ENCODE measurements around the gene PREPL.
"Not testable (repeated sequence)": the region's sequence is repeated elsewhere in the genome, so short reads cannot be mapped to it uniquely, and the experiment has no call there.

The PREPL gene

DNA sequence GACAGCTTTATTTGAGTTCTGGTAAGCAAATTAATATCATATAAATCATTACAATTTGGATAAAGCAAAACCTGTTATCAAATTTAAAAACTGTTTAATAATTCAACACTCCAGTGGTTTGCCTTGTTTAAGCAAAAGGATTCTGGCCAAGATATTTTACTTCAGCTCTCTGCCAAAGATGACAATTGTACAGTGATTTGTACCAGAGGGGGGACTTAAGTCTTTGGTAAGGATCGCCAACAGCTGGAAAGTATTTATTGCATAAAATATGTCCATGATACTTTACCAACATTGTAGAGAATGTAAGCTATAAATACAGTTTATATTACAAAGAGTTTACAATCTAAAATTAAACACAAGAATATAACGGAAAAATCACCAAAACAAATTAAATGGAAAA lies 13.8 kb downstream of the PREPL start:
- DNase-seq, result no peak

DNA sequence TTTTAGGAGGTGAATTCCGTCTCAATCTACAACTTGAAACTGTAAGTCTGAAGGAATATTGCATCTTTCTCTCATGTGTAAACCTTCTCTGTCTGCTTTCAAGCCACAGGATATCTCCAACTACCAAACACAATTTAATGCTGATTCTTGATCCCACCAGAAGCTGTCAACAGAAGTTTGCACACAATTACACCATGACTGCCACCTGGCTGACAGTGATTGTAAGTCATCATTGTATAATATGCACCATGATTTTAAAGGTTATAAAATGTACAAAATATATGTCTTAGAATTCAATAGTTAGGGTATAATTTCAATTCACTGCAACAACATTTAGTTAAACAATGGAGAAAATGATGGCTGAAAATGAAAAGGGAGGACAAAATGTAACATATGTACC lies 18.4 kb downstream of the PREPL start:
- peak; percentile 14 for DNase-seq

DNA sequence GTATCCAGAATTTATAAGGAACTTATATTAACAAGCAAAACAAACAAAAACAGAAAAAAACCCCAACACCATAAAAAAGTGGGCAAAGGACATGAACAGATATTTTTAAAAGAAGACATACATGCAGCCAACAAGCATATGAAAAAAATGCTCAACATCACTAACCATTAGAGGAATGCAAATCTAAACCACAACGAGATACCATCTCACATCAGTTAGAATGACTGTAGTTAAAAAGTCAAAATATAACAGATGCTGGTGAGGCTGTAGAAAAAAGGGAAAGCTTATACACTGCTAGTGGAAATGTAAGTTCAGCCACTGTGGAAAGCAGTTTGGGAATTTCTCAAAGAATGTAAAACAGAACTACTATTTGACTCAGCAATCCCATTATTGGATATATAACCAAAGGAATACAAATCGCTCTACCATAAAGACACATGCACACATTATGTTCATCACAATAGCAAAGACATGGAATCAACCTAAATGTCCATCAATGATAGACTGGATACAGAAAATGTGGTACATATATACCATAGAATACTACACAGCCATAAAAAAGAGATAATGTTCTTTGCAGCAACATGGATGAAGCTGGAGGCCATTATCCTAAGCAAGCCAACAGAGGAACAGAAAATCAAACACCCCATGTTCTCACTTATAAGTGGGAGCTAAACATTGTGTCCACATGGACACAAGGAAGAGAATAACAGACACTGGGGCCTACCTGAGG lies 25.3 kb downstream of the PREPL start:
- DNase-seq, result no peak

DNA sequence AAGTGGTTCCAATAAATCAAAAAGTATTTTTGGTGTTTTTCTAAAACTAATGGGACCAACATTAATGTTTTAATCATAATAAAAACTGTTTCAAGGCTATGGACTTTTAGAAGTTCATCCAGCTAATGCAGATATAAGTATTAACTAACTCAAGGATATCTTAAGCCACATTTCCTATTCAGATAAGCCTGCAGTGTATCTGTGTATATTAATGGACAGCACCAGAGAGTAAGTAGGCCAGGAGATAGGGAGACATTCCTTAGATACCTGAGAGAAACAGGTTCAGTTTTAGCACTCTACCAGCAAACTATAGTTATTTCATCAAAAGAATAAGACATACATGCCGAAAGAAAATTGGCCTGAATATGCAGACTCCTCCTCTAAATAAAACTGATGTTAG lies 27.3 kb downstream of the PREPL start:
- DNase-seq, result no peak

DNA sequence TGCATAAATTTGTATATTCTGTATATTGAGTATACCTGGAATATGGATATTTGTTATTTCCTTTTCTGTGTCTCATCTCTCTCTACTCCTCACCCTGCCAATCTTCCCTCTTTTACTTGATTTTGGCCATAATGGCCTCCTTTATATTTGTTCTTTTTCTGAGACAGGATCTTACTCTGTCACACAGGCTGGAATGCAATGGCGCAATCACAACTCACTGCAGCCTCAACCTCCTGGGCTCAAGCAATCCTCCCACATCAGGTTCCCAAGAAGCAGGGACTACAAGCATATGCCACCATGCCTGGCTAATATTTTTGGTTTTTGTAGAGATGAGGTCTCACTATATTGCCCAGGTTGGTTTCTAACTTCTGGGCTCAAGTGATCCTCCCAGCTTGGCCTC lies 30.5 kb downstream of the PREPL start:
- DNase-seq, result no peak

DNA sequence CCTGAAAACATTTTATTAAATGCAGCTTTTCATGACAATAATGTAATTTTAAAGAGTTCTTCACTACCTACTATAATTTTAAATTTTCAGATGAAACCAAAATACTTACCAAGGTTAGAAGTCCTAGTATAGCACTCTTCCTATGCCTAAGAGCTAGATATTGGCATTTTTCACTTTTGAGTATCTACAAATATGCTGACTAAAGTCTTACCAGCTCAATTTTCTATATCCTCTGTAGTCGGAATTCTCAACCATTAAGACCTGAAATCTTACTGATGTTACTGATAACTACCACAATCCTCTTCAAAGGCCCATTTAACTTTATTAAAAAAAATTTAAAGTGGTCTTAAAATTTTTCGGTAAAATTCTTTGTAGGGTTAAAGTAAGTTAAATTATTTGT lies 32.0 kb downstream of the PREPL start:
- DNase-seq, result no peak

DNA sequence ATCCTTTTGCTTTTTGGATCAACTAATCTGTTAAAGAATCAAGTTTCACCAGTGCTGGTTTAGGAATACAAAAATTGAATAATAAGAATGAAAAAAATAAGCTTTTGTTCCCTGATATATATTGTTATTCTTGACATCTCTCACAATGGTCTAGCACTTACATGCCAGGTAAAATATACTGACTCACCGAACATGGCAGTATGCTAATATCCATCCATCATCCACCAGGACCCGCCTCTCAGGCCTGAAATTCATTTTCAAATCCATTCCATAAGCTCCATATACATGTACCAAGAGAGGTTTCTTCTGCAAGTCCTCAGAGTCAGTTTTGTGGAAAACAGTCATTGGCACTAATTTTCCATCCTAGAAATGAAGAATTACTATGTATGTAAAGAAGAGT lies 32.5 kb downstream of the PREPL start:
- DNase-seq, result no peak

DNA sequence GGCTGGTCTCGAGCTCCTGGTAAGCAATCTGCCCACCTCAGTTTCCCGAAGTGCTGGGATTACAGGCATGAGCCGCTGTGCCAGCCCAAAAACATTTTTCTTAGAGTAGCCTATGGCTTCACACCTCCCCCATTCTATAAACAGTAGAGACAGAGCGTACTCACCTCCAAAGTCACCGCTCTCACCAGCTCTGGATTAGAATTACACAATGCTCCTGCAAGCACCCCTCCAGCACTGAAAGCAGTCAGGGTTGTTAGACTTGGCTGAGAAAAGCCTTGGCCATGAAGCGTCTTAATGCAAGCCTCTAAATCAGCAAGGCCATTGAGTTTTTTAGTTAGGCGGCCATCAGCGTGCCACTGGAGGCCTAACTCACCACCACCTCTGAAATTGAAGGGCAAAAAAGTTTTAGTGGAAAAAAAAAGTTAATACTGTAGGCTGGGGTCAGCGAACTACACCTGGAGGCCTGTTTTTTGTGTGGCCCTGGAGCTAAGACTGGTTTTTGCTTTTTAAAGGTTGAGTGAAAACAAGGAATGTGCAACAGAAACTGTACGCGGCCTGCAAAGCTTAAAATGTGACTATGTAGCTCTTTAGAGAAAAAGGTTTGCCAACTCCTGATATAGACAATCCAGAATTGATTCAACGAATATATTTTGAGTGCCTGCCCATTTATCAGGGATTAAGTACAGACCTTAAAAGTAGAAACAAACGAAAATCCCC lies 34.6 kb downstream of the PREPL start:
- DNase-seq, result no peak

DNA sequence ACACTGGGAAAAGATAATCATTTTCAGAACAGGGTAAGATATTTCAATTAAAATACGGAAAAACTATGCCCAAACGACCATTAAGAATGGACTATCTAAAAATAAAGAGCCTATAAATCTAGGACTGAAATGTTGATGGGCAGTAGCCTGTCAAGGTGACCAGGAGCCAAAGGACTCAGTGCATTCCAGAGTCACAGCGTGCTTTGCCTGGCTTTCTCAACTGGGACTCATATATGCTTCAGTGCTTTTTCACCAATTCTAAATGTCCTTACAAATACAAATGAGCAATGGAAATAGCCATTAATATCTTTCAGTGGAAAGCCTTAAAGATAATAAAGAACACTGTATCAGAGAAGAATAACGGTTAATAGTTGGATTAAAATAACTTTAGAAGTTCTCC lies 35.4 kb downstream of the PREPL start:
- no peak for DNase-seq

DNA sequence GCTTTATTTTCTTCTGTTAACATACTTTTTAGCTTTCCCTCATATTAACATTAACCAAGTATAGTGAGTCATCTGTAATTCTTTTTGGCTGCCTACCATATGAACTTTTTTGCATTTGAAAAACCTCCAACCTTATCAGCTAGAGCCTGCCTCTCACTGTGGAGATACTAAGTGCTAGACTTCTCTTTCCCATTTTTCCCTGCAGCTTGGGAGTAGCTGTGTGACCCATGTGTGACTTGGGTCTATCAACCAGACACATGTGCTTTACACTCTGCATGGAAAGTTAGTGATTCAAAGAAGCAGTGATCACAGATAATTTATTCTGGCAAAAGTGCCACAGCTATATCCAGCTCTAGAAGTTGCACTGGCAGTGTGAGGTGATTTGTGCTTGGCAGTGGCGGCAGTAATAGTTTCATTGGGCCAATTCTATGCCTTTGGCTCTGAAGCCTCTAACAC lies 36.3 kb downstream of the PREPL start:
- DNase-seq, result no peak

DNA sequence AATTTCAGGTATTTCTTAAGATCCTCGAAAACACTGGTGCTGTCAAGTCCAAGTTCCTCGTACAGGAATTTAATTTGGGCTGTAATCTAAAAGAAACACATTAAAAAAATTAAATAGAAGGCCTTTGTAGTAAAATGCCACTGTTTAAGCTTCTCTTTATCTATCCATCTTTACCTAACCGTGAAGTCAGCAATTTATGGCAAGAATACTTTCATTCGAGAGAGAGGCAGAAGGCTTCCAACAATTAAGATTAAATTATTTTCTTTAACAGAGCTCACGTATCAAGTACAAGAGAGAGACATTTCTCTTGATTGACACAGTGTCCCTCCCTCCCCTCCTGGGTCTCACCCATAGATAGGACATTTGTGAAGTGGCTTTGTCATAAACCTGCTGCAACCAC lies 39.9 kb downstream of the PREPL start:
- no peak for DNase-seq

DNA sequence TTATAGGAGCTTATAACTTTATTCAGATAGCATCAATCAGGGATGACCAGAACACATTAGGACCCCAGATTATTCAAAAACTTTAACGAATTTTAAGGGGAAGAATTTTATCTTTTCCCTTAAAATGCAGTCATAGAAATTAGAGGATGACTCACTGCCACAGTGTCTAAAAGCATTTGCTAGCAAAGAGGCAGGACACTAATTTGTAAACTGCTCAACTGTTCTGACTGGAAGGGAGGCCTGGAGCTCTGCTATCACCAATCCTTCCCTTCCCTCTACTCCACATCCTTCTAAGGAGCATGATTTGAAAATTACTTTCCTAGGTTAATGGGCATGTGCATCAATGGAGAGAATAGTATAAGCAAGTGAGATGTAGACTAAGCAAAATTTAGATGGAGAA lies 40.5 kb downstream of the PREPL start:
- DNase-seq, result no peak

DNA sequence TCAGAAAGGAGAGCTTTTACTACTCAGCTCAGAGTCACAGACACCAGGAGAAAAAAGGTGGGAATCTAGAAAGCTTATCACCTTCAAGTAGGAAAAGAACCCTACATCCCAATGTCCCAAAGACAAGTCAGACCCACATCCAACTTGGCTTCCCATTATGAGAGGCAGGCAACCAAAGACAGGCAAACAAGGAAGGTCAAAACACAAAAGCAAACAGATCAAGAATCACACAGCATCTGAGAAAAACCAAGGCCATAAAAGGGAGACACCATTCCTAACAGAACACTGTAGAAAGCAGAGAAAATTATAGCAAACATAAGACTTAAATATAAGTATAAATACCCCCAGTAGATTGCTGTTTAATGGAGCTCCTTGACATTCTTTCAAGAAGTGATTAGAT lies 45.3 kb downstream of the PREPL start:
- no peak for DNase-seq

DNA sequence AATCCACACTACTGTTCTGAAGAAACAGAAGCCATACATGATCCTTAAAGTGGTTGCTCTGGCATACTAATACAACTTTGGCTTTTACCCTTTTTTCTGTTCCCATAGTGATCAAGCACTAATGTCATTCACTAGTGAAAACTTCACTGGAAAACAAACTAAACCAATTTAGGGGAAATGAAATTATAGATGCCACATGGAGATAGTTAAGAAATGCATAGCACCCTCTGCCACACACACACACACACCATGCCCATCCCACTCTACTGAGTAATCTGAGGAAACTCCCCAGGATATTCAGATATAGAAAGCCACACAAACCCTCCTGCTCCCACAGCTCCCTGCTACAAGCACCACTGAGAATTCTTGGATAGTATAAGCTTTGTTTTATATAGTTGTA lies 46.9 kb downstream of the PREPL start:
- no peak for DNase-seq

DNA sequence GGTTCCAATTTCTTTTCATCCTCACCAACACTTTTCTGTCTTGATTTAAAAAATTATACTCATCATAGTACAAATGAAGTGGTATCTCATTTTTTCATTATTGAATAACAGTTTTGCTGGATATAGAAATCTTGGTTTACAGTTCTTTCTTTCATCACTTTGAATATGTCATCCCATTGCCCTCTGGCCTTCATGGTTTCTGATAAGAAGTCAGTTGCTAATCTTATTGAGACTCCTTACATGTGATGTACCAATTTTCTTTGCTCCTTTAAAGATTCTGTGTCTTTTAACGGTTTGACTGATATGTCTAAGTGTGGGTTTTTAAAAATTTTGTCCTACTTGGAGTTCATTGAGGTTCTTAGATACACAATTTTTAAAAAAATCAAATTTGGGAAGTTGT lies 51.0 kb downstream of the PREPL start:
- DNase-seq, result no peak

DNA sequence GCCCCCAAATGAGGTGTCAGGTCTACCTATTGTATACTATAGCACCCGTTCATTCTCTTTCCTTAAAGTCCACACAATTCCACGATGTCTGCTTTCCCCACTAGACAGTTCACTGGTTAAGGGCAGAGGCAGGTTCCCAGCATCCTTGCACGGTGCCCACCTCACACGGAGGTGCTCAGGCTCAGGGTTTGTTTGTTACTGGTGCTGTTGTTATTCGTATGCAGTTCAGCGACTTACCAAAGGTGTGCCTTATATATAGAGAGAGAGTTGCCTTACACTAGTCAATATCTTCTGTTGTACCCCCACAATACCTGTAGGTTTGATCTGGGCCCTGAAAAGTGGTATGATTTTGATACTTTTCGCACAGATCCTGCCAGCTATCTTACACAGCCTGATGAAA lies 55.4 kb downstream of the PREPL start:
- DNase-seq, result no peak

DNA sequence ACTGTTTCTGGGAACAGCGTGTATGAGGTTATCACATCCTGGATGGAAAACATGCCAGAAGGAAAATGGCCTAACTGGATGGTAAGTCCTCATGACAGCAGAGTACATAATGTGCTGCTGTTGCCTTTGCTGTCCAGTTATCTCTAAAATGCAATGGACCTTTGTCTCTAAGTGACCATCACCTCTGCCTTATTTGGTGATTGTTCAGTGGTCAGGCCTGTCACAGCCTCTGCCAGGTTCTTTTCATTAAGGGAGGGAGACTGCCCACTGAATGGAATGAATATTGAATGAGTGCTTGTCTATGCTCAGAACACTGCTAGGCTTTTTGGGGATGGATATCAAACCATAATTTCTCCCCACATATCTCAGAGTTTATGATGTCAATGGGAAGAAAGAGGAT lies 57.0 kb downstream of the PREPL start:
- DNase-seq, result no peak

DNA sequence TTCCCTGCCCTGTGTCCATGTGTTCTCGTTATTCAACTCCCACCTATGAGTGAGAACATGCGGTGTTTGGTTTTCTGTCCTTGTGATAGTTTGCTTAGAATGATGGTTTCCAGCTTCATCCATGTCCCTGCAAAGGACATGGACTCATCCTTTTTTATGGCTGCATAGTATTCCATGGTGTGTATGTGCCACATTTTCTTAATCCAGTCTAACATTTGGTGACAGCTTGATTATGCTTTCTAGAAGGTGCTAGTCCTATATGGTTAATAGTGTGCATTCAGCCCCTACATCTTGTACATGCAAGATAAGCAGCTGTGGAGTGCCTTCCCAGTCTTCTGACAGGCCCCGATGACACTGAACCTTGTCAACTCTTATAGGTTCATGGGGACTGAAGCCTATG lies 57.5 kb downstream of the PREPL start:
- DNase-seq, result not testable (repeated sequence)

DNA sequence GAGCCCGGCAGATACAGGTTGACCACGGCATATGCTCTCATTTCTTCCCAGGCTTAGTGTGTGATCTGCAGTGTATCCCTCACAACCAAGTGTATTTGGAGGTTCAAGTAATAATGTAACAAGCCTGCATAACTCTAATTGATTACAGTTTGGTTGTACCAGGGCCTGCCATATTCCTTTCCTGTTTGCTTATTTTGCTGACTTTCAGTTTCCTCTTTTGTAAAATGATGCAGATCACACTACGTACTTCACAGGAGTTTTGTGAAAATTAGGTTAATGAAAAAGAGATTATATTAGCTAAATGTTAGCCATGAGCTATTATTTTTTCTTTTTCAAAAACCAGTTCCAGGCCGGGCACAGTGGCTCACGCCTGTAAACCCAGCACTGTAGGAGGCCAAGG lies 60.2 kb downstream of the PREPL start:
- no peak for DNase-seq

DNA sequence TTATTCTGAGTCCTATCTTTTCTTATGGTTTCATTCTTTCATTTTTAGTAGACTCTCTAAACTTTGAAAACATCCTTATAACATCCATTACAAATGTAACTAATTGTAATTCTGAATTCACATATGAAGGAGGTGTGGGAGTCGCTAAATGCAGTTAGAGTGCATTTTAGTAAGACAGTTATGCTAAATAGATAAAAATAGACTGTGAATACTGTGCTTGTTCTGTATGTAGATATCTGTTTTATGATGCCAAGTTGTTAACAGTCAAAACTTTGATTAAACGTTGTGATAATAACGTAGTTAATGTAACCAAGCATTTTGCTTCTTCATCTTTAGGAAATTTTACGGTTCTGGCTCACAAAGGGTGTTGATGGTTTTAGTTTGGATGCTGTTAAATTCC lies 61.7 kb downstream of the PREPL start:
- no peak for DNase-seq

DNA sequence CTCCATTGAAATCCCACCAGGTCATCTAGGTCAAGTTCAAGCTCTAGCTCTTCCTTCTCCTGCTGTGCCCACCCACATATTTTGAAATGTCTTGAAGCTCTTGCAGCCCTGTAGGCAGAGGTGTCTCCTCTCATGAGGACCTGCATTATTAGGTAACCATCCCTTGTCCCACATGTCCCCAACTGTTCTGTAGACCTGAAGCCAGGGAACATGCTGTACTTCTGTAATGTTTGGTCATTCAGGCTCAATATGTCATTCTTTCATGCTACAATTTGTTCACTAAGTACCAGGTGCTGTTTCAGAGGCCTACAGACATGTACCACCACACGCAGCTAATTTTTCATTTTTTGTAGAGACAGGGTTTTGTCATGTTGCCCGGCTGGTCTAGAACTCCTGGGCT lies 63.9 kb downstream of the PREPL start:
- no peak for DNase-seq

DNA sequence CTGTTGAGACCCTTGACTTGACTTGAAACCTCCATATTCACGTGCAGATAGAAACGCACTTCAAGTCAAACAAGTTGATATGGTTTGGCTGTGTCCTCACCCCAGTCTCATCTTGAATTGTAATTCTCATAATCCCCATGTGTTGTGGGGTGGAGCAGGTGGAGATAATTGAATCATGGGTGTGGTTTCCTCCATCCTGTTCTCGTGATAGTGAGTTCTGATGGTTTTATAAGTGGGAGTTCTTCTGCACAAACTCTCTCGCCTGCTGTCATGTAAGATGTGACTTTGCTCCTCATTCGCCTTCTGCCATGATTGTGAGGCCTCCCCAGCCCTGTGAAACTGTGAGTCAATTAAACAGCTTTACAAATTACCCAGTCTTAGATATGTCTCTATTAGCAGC lies 64.6 kb downstream of the PREPL start:
- no peak for DNase-seq

DNA sequence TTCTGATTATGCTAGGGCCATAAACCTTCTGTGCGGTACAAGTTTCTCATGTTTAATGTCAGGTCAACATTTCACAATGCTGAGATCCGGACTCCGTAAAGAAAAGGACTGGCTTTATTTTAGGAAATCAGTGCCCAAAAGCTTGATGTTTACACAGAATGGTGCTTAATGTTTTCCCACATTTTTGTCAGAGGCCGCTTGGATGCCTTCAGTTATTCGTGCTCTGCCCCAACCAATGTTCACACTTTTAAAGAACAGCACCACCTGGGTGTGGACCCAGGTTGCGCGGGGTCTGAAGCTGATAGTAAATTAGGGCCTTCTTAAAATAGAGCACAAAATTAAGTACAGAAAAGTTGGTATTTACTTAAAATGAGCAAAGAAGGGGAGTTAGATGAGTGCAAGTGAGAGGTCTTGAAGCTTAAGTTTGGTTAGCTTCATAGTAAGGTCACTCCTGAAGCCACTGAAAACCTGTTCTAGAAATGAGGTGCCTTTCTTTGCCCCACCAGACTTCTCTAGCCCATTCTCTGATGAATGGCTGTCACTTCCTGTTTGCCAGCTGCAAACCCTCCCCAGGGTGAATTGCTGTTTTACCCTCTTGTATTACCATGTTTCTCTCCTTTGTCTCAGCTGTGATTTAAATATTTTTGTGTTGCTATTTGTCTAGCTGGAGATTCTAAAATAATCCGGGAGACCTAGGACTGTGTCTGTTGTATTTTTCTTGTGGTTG lies 65.5 kb downstream of the PREPL start:
- DNase-seq, result no peak

DNA sequence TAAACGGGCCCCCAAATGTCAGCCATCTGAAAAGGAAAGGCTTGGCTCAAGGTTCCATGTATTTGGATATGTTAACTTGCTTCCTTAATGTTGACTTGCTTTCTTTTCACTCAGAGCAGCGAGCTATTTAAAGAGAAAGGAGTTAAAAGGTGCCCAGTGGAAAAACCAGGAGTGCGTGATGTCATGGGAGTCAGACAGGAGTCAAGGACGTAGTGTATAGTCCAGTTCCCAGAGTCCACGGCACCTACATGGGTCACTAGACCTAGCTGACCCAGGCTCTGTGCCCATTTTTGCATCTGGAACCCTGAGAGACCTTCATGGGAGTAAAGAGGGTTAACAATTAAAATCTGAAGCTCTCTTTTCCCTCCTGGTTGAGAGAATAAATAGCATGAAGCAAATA lies 66.2 kb downstream of the PREPL start:
- no peak for DNase-seq
